M059J (cell line): ENCODE results near the gene SSBP4. TPM values are rescaled to one million over a fixed set of nuclear protein-coding genes. Genes with fewer than 3 reads are reported as not detected.

ENCODE experiments used
- total RNA-seq: library from RNA; depleted of rRNA; stranded (reverse); fragments of >200 nt; shearing (Covaris generic); gene quantifications from 2 replicates; pipeline ENCODE4 v1.2.3, GENCODE V29; 2014; rRNA removed

SSBP4 gene
- total RNA-seq, 1 experiment from 2014 or later, result 55.3 TPM

Other genes with a start within 250 kb of the SSBP4 start
- 81.2 and 112 TPM in 2 replicates for gene IFI30, start 245.6 kb upstream of the SSBP4 start, total RNA-seq
- 32.4 and 33.4 TPM in 2 replicates for gene MPV17L2, start 226.2 kb upstream of the SSBP4 start, total RNA-seq
- 3.4 and 5.6 TPM in 2 replicates for gene RAB3A, start 215.4 kb upstream of the SSBP4 start, total RNA-seq
- 0.07 and 0.15 TPM in 2 replicates for gene PDE4C, start 193.0 kb upstream of the SSBP4 start, total RNA-seq
- gene IQCN, start 144.9 kb upstream of the SSBP4 start, total RNA-seq, result 0.10 TPM in 1 of 2 replicates, not detected in the other
- 54.1 and 206 TPM in 2 replicates for gene JUND, start 137.8 kb upstream of the SSBP4 start, total RNA-seq
- gene LSM4, start 96.3 kb upstream of the SSBP4 start, total RNA-seq, result 314 and 393 TPM in 2 replicates
- gene PGPEP1, start 78.8 kb upstream of the SSBP4 start, total RNA-seq, result 10.3 and 13.5 TPM in 2 replicates
- 3.3 and 5.4 TPM in 2 replicates for gene GDF15, start 33.2 kb upstream of the SSBP4 start, total RNA-seq
- gene LRRC25, start 21.8 kb upstream of the SSBP4 start, total RNA-seq, result not detected in 2 replicates
- 6.2 and 8.9 TPM in 2 replicates for gene ISYNA1, start 18.7 kb downstream of the SSBP4 start, total RNA-seq
- gene ELL, start 102.7 kb downstream of the SSBP4 start, total RNA-seq, result 7.5 and 15.4 TPM in 2 replicates
- gene FKBP8, start 124.2 kb downstream of the SSBP4 start, total RNA-seq, result 209 and 297 TPM in 2 replicates
- 114 and 124 TPM in 2 replicates for gene KXD1, start 138.5 kb downstream of the SSBP4 start, total RNA-seq
- 910 and 1,251 TPM in 2 replicates for gene UBA52, start 152.5 kb downstream of the SSBP4 start, total RNA-seq
- gene REX1BD, start 169.4 kb downstream of the SSBP4 start, total RNA-seq, result 62.5 and 89.3 TPM in 2 replicates
- 0.49 and 0.57 TPM in 2 replicates for gene CRLF1, start 187.4 kb downstream of the SSBP4 start, total RNA-seq
- 0.05 TPM in 1 of 2 replicates, not detected in the other for gene TMEM59L, start 193.5 kb downstream of the SSBP4 start, total RNA-seq
- 2.2 and 3.6 TPM in 2 replicates for gene KLHL26, start 217.6 kb downstream of the SSBP4 start, total RNA-seq